Coronary artery (tissue), 2 donors: ENCODE measurements around the gene DPH6.
"Not testable (repeated sequence)": the region's sequence is repeated elsewhere in the genome, so short reads cannot be mapped to it uniquely, and the experiment has no call there.

Experiments
- DNase-seq: peaks from one replicate; pipeline ENCODE4 v3.0.0-alpha.2; 2017; ENCODE audit warnings: low spot score
- H3K27ac ChIP-seq, 2 donors: fragments of 200-600 bp; sonication (generic); one replicate each; pipeline ENCODE4 v1.5.1; 2016 to 2019
- H3K4me3 ChIP-seq: fragments of 200-600 bp; sonication (generic); 2 replicates; pipeline ENCODE4 v1.5.1; 2016; ENCODE audit warnings: mild to moderate bottlenecking, moderate library complexity
- CTCF ChIP-seq: fragments of 200-600 bp; sonication (generic); IDR thresholded peaks from one replicate; pipeline ENCODE4 v1.5.1; 2019; ENCODE audit warnings: antibody characterized with exemption

Gene DPH6

GRCh38 chr15:35358824-35359223 is 187.1 kb downstream of the DPH6 start:
- no peak for TF ChIP-seq CTCF
- DNase-seq = no peak
- no peak overlapping the region for H3K4me3 ChIP-seq
- H3K27ac ChIP-seq = no peak overlapping the region

GRCh38 chr15:35351059-35351458 is 194.9 kb downstream of the DPH6 start:
- no peak for TF ChIP-seq CTCF
- Histone ChIP-seq H3K4me3 (no peak overlapping the region), H3K27ac (no peak overlapping the region)
- DNase-seq = no peak

GRCh38 chr15:35349916-35350315 is 196.0 kb downstream of the DPH6 start:
- no peak for TF ChIP-seq CTCF
- H3K27ac ChIP-seq = no peak overlapping the region
- no peak overlapping the region for H3K4me3 ChIP-seq
- no peak for DNase-seq

GRCh38 chr15:35330916-35331315 is 215.0 kb downstream of the DPH6 start:
- TF ChIP-seq CTCF = no peak
- Histone ChIP-seq H3K27ac (no peak overlapping the region), H3K4me3 (no peak overlapping the region)
- no peak for DNase-seq

- no peak overlapping the region for H3K27ac ChIP-seq
- DNase-seq = no peak
- no peak overlapping the region for H3K4me3 ChIP-seq
- no peak for TF ChIP-seq CTCF
These were observed 215.8 kb downstream of the DPH6 start for GRCh38 chr15:35330048-35330695.

GRCh38 chr15:35329521-35329961 is 216.4 kb downstream of the DPH6 start:
- TF ChIP-seq CTCF = no peak
- H3K27ac ChIP-seq = no peak overlapping the region
- DNase-seq = no peak
- H3K4me3 ChIP-seq = no peak overlapping the region

GRCh38 chr15:35328836-35329235 is 217.1 kb downstream of the DPH6 start:
- not testable (repeated sequence) for DNase-seq, H3K27ac ChIP-seq, H3K4me3 ChIP-seq

GRCh38 chr15:35327789-35328188 is 218.2 kb downstream of the DPH6 start:
- DNase-seq = no peak
- H3K27ac ChIP-seq = no peak overlapping the region
- no peak overlapping the region for H3K4me3 ChIP-seq
- no peak for TF ChIP-seq CTCF
